Right lobe of liver (tissue), 6 donors: ENCODE data around the gene ALOX5. TPM values are rescaled to one million over a fixed set of nuclear protein-coding genes. Genes with fewer than 3 reads are reported as not detected.
"Not testable (repeated sequence)": the region's sequence is repeated elsewhere in the genome, so short reads cannot be mapped to it uniquely, and the experiment has no call there.

Experiments used
- ATAC-seq, 4 donors: fragments of 200-7000 bp; cut with Tn5 transposase; one replicate each; pipeline ENCODE4 v1.9.1; 2020; ENCODE audit warnings: mild to moderate bottlenecking in 4 of 4, moderate library complexity in 4 of 4
- DNase-seq, 3 donors: peaks; one replicate each; pipeline ENCODE4 v3.0.0-alpha.2; 2020
- H3K27ac ChIP-seq, 3 donors: fragments of 200-600 bp; one replicate each; pipeline ENCODE4 v1.8.0; 2022
- H3K27me3 ChIP-seq, 2 donors: fragments of 200-600 bp; one replicate each; pipeline ENCODE4 v1.8.0; 2022
- H3K36me3 ChIP-seq, 4 donors: fragments of 200-600 bp; sonication (generic) in 1 of 4; one replicate each; pipeline versions ENCODE4 v1.5.1 to v1.8.0; 2017 to 2022; ENCODE audit warnings: control low read depth in 1 of 4
- H3K4me1 ChIP-seq, 4 donors: fragments of 200-600 bp; sonication (generic) in 1 of 4; one replicate each; pipeline versions ENCODE4 v1.5.1 to v1.8.0; 2017 to 2022; ENCODE audit warnings: control low read depth in 1 of 4
- H3K4me3 ChIP-seq, 3 donors: fragments of 200-600 bp; one replicate each; pipeline ENCODE4 v1.8.0; 2022
- H3K9me3 ChIP-seq, 4 donors: fragments of 200-600 bp; sonication (generic) in 1 of 4; one replicate each; pipeline versions ENCODE4 v1.5.1 to v1.8.0; 2017 to 2022; ENCODE audit warnings: control low read depth in 1 of 4
- CTCF ChIP-seq, 4 donors: fragments of 200-600 bp in 3 of 4; fragments of 450-650 bp in 1 of 4; IDR thresholded peaks; one replicate each; pipeline versions ENCODE4 v1.5.1 to v1.8.0; 2016 to 2022; ENCODE audit warnings: antibody characterized with exemption in 4 of 4, mild to moderate bottlenecking in 2 of 4
- POLR2A ChIP-seq: fragments of 450-650 bp; IDR thresholded peaks from one replicate; pipeline ENCODE4 v1.6.1; 2017; ENCODE audit warnings: antibody characterized with exemption, mild to moderate bottlenecking
- WGBS: methylation state at CpG from one replicate; pipeline ENCODE4 v1.1.6; 2018; ENCODE audit warnings: low coverage, low lambda C conversion rate; ENCODE audit not compliant: insufficient coverage; ENCODE audit errors: missing lambda C conversion rate; 5-methylcytosine and 5-hydroxymethylcytosine counted together
- intact Hi-C, 2 donors: fragments of 100-400 bp; cut with DNase I; formaldehyde crosslinking; loops; one replicate each; pipeline versions ENCODE4 v1.11.2 to v1.14.1; 2022
- total RNA-seq, 6 experiments: library from RNA; depleted of rRNA in 2 of 6; stranded (reverse); fragments of >200 nt in 2 of 6; fragmentation: NEBNext Ultra II Directional in 3 of 6; extraction: Animal tissue kit (Norgen Biotek cat#: 25700) in 3 of 6; gene quantifications; one replicate each; pipeline versions ENCODE4 v1.1.0 to v1.2.4, GENCODE V29; 2016 to 2023
- donor health status: DM: no; HTN: yes; CAD: no.
- donor health status: DM: no; HTN: no; CAD: no.
- donor health status: DM: no; HTN: no; CAD: no.
- donor health status: DM: no; HTN: yes; CAD: no.
- donor health status: DM: no; HTN: yes; CAD: no.

The ALOX5 gene
- total RNA-seq, 6 experiments from 2014 or later = 3.1 to 10.9 (median 6.6) TPM

DNA sequence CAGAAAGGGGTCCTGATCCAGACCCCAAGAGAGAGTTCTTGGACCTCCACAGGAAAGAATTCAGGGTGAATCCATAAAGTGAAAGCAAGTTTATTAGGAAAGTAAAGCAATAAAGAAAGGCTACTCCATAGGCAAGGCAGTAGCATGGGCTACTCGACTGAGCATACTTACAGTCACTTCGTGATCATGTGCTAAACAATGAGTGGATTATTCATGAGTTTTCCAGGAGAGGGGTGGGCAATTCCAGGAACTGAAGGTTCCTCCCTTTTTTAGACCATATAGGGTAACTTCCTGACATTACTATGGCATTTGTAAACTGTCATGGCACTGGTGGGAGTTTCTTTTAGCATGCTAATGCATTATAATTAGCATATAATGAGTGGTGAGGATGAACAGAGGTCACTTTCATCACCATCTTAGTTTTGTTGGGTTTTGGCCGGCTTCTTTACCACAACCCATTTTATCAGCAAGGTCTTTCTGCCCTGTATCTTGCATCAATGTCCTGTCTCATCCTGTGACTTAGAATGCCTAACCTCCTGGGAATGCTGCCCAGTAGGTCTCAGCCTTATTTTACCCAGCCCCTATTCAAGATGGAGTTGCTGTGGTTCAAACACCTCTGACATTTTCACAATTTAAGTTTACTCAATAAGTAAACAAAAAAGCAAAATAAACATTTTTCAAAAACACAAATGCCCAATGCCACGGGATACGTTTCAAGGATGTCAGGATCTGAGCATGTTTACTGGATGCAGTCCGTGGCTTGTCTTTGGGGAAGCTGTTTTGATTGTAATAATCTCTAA is 37.0 kb downstream of the ALOX5 start:
- no peaks in the 10 kb centered on the region for H3K4me1 ChIP-seq
- no peaks in the 10 kb centered on the region for H3K27me3 ChIP-seq
- TF ChIP-seq CTCF (IDR thresholded peaks at IDR 0.05) (no peak), POLR2A (no peak)
- no peak for DNase-seq
- H3K9me3 ChIP-seq = no peaks in the 10 kb centered on the region
- WGBS = 62% methylated on average over 6 of the region's 6 CpGs
- no peaks in the 10 kb centered on the region for H3K36me3 ChIP-seq
- no peak overlapping the region for H3K4me3 ChIP-seq
- ATAC-seq = no peak
- intact Hi-C loops = no loop called here
- no peak overlapping the region for H3K27ac ChIP-seq

DNA sequence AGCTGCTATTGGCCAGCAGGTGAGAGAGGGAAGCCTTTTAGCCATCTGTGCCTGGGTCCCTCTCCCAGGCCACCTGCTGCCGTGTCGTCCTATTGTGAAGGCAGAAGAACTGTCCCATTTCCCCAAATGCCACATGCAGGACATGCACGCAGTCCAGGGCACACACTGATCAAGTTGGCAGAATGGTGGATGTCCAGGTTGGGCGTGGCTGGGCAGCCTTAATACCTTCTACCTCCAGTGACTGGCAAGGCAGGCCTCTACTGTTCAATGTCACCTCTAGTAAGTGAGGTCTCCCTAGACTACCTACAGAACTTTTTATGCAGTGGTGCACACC is 37.6 kb downstream of the ALOX5 start:
- H3K4me1 ChIP-seq = no peaks in the 10 kb centered on the region
- no peaks in the 10 kb centered on the region for H3K27me3 ChIP-seq
- intact Hi-C loops = no loop called here
- DNase-seq = no peak
- whole genome bisulfite sequencing = 69% methylated on average over 3 of the region's 4 CpGs
- no peaks in the 10 kb centered on the region for H3K36me3 ChIP-seq
- H3K27ac ChIP-seq = no peak overlapping the region
- TF ChIP-seq POLR2A (no peak), CTCF (IDR thresholded peaks at IDR 0.05) (no peak)
- no peaks in the 10 kb centered on the region for H3K9me3 ChIP-seq
- no peak overlapping the region for H3K4me3 ChIP-seq
- ATAC-seq = no peak

- DNase-seq, H3K36me3 ChIP-seq, H3K27ac ChIP-seq, H3K4me1 ChIP-seq, H3K27me3 ChIP-seq, ATAC-seq, H3K4me3 ChIP-seq, H3K9me3 ChIP-seq, intact Hi-C loops: not testable (repeated sequence)
- WGBS = 78% methylated on average over 5 of the region's 5 CpGs
Measured at GRCh38 chr10:45415062-45415461, 41.0 kb downstream of the ALOX5 start.

DNA sequence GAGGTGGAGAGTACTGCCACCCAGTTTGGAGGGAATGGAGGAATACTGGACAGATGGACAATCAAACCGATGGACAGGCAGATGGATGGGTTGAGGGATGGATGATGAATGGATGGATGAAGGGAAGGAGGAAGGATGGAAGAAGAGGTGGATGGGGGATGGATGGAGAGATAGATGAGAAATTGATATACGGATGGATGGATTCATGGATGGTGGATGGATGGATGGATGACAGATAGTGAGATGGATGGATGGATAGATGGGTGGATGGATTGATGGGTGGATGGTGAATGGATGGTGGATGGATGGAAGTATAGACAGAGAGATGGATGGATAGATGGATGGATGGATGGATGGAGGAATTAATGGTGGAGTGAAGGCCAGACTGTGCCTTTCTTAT is 42.6 kb downstream of the ALOX5 start:
- H3K36me3 ChIP-seq = no peaks in the 10 kb centered on the region

GRCh38 chr10:45417746-45418145 is 43.7 kb downstream of the ALOX5 start:
- no peak for DNase-seq
- Histone ChIP-seq H3K4me1 (peaks cover 0 to 11% (median 0%) of the 10 kb centered on the region in 4 donors), H3K4me3 (no peak overlapping the region), H3K27me3 (no peaks in the 10 kb centered on the region), H3K36me3 (no peaks in the 10 kb centered on the region), H3K9me3 (no peaks in the 10 kb centered on the region), H3K27ac (no peak overlapping the region)
- 100% methylated on average over 1 of the region's 6 CpGs for WGBS
- TF ChIP-seq POLR2A (no peak), CTCF (IDR thresholded peaks at IDR 0.05) (no peak)
- intact Hi-C loops = no loop called here
- ATAC-seq = no peak

More for the DNA sequence above, 42.6 kb downstream of the ALOX5 start:
- H3K4me3 ChIP-seq = no peak overlapping the region
- DNase-seq (no peak), ATAC-seq (no peak)
- TF ChIP-seq POLR2A = no peak
- H3K4me1 ChIP-seq = peaks cover 0 to 11% (median 0%) of the 10 kb centered on the region in 4 donors
- no peaks in the 10 kb centered on the region for H3K27me3 ChIP-seq
- no peak overlapping the region for H3K27ac ChIP-seq
- 66% methylated on average over 2 of the region's 2 CpGs for WGBS
- intact Hi-C loops = no loop called here
- no peaks in the 10 kb centered on the region for H3K9me3 ChIP-seq
